Loucy (cell line): ENCODE measurements around the gene DUSP5.

Source experiments
- EZH2phosphoT487 ChIP-seq: fragments of 200-600 bp; IDR thresholded peaks from 2 replicates; pipeline ENCODE4 v1.6.1; 2018; ENCODE audit warnings: antibody characterized with exemption, mild to moderate bottlenecking, moderate library complexity, borderline replicate concordance
- TF ChIP-seq, protein P1 (sequence below): fragments of 200-600 bp; sonication (generic); conservative IDR thresholded peaks from 2 replicates; pipeline ENCODE4 v1.5.1; 2014; ENCODE audit warnings: mild to moderate bottlenecking, antibody characterized with exemption, low read length

DNA sequence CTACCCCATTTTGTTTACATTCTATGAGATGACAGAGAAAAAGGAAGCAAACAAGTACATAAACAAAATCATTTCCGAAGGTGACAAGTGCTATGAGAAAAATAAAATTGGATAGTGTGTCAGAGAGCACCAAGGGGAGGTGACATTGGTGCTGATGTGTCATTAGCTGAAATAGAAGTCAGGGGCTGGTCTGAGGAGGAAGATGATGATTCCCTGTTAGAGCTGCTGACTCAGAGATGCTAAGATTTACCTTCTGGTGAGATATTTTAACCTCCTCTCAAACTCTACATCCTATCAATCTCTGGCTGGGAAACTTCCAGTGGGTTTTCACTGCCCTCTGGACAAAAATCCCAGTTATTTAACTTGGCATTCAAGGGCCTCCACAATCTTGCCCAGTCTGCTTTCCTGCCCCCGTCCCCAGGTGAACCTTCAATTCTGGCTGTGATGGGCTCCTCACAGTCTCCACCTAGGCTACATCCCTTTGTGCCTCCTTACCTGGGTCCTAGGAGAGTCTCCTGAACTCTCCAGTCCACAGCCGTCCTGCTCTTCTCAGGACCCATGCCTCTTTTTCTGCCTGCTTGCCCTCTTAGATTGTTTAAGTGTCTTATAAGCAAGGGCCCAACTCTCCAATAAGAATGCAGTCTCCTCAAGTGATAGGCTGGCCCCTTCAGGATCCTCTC, 26.6 kb downstream of the DUSP5 start:
- TF ChIP-seq, protein P1, sequence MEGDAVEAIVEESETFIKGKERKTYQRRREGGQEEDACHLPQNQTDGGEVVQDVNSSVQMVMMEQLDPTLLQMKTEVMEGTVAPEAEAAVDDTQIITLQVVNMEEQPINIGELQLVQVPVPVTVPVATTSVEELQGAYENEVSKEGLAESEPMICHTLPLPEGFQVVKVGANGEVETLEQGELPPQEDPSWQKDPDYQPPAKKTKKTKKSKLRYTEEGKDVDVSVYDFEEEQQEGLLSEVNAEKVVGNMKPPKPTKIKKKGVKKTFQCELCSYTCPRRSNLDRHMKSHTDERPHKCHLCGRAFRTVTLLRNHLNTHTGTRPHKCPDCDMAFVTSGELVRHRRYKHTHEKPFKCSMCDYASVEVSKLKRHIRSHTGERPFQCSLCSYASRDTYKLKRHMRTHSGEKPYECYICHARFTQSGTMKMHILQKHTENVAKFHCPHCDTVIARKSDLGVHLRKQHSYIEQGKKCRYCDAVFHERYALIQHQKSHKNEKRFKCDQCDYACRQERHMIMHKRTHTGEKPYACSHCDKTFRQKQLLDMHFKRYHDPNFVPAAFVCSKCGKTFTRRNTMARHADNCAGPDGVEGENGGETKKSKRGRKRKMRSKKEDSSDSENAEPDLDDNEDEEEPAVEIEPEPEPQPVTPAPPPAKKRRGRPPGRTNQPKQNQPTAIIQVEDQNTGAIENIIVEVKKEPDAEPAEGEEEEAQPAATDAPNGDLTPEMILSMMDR = no peak
- TF ChIP-seq EZH2phosphoT487 = no peak
